ENCODE results near the gene TRAPPC6A.

The TRAPPC6A gene

DNA sequence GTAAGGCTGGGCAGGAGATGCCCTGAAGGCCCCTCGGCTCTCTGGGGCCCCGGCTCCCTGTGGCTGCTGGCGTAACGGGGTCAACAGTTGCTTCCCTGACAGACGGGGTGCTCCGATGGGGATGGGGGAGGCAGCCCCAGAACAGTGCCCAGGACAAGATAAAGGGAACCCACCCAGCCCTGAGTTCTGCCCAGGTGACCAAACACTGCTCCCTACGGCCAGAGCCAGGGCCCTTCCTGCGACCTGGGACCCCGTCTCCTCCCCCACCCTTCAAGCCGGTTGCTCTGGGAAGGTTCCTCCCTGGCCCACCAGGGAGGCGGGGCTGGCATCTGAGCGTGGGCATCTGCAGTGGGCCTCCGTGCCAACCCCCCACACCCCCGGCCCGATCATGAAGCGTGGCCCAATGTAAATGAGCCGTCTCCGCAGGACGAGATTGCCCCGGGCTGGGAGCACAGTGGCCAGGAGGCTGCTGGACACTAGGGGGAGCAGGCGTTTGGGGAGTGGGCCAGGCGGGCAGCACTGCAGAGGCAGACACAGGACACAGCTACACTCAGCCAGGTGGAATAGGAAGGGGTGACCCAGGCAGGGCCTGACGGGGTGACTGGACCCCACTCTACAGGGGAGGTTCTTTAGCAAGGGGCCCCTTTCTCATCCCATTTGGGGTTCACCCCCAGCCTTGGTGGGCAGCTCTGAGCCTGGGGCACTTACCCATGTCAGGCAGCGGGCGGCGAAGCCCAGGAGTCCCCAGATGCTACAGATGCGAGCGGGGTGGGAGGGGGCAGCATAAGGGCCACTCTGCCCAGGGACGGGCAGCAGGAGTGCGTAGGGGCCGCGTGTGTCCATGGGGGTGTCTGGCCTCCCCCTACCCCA, 16.1 kb downstream of the TRAPPC6A start:
- no peak for DNase-seq

DNA sequence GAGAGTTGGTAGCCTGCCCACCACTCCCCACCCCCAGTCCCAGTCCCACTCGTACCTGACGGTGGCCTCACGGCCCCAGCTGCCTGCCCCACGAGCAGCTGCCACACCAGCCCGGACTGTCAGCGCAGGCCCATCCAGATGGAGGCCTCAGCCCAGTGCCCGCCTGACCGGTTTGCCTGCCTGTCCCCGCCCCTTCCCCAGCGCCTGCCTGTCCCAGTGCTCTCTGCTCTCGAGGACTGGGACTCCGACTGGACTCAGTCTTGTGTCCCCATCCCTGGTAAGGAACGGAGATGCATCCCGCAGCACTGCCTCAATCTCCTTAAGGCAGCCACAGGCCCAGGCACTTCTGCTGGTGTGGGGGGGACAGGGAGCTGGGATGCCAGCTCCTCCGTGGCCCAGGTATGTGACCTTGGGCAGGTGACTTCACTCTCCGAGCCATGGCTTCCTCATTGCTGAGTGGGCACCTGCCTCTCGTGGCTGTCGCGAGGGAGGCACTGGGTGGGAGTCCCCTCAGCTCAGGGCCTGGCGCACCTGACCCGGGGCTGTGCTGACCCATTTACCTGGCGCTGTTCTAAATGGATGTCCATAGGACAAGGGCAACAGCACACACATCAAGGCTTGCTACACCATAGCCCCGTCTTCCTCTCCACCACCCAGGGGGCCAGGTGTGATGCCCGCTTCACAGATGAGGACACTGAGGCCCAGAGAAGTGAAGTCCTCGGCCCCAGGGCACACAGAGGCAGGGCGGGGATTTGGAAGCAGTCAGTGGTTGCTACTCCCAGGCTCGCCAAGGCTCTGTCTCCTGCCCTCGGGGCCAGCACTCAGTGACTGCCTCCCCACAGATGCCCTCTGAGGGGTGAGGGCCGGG, 16.9 kb downstream of the TRAPPC6A start, which contains the start of gene NKPD1:
TSS of gene NKPD1 (minus strand) at position 113 of the 868 bp plus-strand sequence. CDS start 832 bp downstream, outside the sequence.
- no peak for DNase-seq

DNA sequence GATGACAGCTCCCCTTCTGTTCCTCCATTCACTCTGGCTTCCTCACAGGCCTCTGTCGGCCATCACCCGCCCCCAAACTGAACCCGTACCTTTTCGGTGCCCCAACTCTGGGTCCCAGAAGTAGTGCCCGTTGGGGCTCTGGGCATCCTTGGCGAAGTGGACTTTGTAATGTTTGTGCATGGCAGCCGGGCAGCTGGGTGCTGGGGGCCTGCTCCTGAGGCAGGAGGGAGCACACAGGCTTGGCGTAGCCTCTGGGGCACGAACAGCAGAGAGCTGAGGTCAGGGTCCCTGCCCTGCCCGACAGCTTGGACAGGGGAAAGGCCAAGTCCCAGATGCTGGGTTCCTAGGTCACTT, 18.1 kb downstream of the TRAPPC6A start:
- no peak for DNase-seq

DNA sequence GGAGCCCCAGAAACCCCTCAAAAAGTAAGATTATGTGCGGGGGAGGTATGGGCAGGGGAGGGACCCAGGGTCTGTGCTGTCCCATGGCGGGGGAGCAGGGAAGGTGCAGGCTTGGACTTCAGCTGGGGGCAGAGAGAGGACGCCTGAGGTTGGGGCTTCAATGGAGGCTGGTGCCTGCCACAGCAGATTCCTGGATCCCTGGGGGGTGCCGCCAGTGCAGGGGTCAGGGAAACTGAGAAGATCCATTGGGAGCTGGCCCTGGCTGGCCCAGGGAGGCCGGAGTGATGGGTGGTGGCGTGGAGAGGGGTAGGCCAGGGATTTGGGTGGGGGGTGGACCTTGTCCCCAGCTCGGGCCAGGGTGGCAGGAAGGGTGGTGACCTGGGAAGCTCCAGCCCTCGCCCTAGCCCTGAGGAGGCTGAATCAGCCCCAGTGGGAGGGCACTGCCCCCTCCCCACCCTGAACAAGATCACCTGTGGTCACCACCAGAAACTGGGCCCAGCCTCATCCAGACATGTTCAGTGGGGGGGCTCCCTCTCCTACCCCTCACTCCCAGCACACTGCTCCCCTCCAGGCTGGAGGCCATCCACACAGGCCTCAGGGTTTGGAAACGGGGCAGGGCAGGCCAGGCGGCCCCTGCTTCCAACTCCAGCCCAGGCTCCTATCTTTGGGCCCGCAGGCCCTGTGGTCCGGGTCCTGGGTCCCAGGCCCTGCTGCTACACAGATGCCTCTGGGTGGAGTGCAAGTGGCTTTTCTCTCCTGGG, 18.6 kb downstream of the TRAPPC6A start:
- no peak for DNase-seq

DNA sequence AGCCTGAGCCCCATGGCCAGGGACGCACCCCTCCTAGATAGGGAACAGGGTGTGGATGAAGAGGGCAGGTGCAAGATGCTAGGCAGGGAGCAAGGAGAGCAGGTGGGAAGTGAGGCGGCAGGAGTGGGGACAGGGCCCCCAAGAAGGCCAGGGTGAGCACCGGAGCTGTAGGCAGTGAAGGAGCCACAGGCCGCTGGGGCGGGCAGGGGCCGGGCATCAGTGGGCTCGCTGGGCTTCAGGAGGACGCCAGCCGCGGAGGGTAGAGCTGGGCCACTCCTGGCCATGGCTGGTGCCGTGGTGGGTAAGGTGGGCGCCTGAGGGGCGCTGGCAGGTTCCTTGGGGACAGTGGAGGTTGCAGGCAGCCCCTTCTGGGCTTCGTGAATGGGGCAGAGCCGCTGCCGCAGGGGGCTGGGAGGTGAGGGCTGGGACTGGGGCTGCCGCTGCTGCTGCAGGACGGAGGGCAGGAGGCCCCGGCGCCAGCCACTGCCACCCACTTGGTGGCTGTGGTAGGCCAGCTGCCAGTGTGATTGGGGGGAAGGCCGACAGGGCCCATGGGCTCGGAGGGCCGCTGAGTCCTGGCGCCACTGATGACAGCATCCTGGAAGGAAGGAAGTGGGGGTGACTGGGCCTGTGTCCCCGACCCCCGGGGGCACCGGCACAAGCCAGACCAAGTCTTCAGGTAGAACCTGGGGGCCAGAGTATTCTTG, 19.4 kb downstream of the TRAPPC6A start:
- DNase-seq, result no peak

DNA sequence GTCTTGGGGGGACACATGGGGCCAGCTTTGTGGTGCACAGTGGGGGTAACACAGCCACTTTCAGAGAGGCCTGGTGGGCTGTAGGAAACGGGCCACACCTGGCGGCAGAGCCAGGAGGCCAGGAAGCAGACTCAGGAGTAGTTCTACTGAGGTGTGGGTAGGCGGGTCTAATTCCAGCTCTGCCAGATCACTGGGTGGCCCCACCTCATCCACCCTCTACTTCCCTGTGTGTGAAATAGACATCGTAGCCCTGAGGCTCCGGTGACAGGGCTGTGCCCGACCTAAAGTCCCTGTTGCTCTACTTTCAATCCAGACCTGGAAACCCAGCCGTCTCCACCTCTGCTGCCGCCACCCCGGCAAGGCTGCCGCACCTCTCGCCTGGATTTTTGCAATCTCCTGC, 21.3 kb downstream of the TRAPPC6A start:
- no peak for DNase-seq

DNA sequence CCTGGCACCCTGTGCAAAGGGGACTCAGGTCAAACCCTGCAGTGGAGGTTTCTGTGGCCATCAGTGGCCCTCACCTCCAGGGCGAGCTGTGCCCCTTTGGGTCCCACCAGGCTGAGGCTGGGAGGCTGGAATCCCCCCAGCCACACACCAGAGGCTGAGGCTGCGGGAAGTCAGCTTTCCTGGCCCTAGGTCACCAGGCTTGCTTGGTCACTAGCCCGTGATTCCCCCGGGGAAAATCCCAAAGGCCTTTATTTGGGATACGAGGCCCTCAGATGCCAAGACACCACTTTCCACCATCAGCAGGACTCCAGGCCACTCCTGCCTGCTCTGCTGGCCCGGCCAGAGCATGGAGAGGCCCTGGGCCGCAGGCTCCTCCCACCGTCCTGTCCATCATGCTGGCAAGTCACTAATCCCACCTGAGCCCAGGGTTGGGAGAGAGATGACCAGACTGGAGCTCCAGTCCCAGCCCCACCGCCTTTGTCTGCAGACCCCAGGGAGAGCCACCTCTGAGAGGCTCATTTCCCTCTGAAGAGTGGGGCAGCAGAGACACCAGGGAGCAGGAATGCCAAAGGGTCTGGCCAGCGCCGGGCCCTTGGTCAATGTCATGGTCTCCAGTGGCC, 21.9 kb downstream of the TRAPPC6A start:
- no peak for DNase-seq

DNA sequence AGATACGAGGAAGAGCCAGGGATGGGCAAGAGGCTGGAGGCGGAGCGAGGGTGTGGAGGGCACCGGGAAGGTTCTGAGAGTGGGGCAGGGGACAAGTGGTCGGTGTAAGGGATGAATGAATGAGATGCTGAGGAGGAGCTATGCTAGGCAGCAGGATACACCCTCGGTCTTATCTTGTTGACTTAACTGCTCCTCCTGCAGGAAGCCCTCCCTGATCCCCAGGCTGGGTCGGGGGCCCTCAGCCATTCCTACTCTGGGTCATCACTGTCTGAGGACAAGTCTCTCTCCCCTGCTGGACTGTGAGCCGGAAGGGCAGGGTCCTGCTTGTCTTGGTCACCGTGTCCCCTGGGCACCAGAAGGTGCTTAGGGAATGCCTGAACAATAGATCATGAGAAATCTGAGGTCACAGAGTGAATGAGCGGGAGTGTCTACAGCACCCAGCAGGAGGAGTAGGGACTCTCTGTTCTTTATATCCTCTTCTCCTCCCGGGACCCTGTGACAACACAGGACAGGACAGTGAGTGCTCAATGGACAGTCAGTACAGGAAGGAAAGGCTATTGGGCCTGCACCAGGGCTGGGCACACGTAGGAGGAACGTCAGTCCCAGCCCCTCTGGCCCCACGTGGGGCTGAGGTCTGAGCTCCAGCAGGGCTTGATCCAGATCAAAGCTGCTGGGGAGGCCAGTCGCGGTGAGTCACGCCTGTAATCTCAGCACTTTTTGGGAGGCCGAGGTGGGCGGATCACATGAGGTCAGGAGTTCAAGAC, 23.8 kb downstream of the TRAPPC6A start:
- DNase-seq, result no peak

DNA sequence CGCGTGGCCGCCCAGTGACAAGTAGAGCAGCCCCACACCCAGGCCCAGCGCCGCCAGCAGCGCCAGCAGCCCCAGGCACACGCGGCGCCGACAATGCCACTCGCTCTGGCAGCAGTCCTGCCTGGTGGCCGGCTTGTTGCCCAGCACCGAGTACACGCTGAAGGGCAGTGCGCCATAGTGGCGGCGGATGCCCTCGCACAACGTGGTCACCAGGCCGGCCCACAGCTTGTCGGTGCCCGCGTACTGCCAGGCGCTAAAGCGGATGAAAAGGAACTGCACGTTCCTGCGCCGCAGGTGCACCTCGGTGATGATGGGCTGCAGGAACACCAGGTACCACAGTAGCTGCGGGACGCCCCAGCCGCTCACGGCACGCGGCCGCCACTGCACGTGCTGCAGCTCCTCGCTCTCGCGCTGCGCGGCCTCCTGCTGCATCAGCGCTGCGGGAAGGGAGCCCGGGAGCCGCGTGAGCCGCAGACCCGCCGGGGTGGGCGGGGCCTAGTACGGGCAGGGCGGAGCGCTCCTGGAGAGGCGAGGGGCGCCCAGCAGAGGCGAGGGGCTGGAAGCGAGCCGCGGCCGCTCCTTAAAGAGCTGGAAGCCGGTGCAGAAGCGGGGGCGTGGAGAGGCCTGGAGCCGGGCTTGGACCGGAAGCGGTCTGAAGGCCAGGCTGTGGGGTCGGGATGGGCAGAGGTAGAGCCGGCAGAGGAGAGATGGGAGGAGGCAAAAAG, 24.5 kb downstream of the TRAPPC6A start:
- no peak for DNase-seq

DNA sequence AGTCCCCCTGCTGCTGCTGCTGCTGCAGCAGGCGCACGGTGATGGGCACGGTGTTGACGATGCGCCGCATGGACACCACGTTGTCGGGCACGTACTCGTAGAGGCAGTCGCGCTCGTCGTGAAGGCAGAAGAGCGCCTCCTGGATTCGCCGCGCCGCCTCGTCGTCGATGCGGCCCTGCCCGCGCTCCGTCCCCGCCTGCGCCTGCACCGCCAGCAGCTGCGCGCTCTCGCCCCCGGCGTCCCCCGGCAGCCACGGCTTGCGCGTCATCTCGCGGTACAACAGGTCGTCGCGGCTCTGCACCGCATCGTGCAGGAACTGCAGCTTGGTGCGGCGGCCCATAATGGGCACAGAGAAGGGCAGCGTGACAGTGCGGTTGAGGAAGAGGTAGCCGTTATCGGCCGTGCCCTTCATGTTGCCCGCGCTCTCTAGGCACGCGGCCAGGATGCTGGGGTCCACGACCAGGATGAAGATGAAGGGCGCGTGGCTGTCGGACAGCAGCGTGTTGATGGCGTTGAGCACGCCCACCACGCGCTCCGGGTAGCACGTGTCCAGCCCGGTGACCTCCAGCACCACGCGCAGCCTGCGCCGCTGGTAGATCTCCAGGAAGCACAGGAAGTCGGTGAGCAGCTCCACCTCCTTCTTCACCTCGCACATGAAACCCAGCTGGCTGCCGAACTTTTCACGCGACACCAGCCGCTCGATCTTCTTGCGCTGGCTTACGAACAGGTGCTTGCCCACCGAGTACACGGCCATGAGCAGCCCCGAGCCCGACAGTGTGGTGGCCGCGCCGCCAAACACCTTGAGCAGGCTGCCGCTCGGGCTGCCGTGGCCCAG, 25.3 kb downstream of the TRAPPC6A start:
- no peak for DNase-seq

DNA sequence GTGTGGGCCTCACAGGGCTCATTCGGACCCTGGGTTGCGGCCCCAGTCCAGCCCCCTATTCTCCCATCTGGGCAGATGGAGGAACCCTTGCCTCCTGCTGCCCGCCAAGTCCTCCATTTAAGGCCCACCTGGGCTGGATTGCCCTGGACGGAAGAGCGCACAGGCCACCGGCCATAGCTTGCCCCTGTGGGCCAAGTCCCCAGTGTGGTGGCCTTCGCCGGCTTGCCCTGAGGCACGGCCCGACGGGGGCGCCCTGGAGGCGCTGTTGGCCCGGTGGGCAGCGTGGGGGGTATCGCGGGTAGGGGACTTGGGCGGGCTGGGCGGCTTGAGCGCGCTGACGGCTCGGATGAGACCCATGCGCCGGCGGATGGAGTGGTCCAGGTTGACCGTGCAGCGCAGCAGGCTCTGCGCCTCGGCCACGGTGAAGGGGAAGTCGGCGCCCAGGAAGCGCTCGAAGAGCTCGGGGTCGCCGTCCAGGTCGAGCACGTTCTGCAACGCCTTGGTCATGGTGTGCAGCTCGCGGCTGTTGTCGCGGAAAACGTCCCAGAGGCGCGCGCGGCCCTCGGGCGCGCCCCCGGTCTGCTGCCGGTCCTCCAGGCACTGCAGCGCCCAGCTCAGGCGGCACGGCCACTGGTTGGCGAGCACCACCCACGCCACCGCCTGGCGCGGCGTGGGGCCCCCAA, 26.1 kb downstream of the TRAPPC6A start:
- no peak for DNase-seq

DNA sequence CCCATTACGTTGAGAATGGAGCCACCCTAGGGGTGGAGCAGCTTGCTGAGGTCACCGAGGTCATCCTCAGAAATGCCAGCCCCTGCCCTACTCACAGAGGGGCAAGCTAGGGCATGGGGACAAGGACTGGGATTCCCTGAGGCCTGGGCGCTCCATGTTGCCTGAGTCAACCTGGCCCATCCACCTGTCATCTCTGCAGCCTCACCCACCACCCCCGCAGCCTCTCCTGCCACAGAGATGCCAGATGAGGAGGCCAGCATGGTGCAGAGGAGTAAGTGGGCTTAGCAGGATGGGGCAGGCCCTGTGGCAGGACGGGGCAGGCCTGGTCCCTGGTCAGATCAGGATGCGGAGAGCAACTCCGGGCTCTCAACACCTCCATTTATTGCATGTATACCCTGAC, 26.7 kb downstream of the TRAPPC6A start:
- no peak for DNase-seq

DNA sequence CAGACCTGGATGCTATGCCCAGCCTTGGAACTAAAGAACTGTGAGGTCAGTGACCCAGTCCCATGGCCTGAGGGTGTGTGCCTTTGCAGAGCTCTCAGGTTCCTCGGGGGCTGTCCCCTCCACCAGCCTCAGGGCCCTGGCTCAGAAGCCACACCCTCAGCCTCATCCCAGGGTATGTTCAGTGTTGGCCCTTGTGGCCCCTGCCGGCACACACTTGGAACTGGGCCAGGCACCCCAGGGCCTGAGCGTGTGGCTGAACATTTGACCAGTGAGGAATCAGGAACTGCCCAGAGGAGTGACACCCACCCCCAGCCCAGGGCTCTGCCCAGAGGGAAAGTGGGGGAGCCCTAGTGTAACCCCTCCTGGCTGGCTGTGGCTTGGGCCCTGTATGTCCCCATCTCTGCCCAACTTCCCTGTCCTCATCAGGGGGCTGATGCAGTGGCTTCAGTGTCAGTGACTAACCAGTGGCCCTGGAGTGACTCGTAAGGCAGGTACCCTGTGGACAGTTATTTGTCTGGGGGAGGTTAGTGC, 27.2 kb downstream of the TRAPPC6A start:
- DNase-seq, result no peak

DNA sequence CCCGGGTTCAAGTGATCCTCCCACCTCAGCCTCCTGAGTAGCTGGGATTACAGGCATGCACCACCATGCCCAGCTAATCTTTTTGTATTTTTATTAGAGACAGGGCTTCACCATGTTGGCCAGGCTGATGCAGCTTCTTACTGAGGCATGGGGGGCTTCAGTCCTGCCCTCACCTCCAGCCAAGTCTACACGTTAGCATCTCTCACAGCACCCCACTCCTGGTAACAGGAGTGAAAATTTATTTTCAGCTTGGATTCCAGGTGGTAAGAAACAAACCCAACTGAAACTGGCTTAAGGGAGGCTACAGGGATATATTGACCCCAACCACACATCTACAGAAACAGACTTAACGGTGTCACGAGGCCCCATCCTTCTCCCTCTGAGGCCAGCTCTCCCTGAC, 27.9 kb downstream of the TRAPPC6A start:
- DNase-seq, result no peak

DNA sequence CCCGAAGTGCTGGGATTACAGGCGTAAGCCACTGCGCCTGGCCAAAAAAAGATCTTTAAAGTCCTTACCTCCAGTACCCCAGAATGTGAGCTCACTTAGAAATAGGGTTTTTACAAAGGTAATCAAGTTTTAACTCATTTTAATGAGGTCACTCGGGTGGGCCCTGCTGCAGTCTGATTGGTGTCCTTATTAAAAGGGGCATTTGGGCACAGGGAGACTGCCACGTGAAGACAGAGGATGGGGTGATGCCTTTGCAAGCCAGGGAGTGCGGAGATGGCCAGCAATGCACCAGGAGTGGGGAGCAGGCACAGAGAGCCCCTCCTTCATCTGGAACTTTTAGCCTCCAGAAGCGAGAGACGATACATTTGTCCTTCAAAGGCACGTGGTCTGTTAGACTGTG, 28.9 kb downstream of the TRAPPC6A start:
- DNase-seq, result no peak

DNA sequence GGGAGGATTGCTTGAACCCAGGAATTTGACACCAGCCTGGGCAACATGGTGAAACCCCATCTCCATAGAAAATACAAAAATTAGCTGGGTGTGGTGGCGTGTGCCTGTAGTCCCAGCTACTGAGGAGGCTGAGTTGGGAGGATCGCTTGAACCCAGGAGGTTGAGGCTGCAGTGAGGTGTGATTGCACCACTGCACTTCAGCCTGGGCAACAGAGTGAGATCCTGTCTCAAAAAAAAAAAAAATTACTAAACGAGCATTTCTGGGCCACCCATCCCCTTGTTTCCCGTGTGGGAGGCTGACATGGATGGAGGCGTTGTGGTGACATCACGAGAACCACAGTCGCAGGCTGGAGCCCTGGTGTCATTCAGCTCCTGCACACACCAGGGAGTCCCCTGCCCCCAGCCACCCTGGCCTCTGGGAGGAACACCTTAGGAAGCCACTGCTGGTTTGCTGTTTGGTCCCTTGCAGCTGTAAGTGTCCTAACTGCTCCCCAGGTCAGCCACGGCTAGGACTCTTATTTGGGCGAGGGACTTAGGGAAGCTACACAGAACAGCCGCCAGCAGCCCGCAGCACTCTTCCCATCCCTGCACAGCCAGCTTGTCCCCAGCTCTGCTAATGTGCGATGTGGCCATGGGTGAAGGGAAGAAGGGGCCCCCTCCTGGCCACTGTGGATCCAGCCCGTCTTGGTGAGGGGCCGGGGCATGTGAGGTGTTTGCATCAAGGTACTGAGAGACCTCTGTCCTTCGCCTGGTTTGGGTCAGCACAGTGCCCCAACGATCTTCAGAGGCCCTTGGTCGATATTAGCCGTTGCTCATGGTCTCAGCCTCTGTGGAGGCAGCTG, 30.0 kb downstream of the TRAPPC6A start:
- DNase-seq, result no peak

DNA sequence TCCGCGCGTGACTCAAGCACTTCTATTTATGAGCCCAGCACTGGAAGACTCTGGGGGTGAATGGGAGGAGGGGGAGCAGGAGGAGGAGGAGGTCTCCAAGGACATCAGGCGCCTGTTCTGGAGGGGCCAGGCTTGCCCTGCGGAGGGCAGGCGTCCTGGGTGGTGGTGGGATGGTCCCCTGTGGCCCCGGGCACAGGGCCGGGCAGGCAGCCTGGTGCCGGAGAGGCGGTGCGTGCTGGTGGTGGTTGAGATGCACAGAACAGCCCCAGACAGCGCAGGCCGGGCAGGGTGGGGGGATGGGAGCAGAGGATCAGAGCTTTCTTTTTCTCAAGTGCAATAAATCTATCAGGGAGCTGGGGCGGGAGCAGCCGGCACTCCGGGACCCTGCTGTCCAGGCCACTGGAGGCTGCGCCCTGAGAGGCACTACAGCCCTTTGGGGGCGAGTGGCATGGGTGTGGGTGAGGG, 31.3 kb downstream of the TRAPPC6A start:
- DNase-seq, result no peak

DNA sequence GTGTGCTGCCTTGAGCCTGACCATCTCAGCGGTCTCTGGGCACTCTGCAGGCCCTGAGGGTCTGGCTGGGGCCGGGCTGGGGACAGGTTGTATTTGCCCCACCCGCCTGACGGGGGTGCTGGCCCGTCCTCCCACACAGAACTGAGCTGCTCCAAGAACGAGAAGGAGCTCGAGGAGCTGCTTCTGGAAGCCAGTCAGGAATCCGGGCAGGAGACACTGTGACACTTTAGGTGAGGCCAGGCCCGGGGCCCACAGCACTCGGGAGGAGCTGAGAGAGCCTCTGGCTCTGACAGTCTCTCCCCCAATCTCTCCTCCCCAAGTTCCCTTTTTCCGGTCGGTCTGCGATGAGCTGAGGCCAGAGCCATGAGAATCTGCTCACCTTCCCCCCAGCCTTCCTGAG, 31.8 kb downstream of the TRAPPC6A start:
- no peak for DNase-seq
